ENCODE measurements around the gene ZMIZ1. TPM values are rescaled to one million over a fixed set of nuclear protein-coding genes. Genes with fewer than 3 reads are reported as not detected.
A peak's percentile ranks its signal among the peaks of the same experiment; 100 is the strongest.

ZMIZ1 gene
- total and polyA plus RNA-seq, 8 donors: 63.1 to 87.2 (median 76.8) TPM

- H3K36me3 ChIP-seq: no peaks in the 10 kb centered on the region
- H3K27me3 ChIP-seq: no peaks in the 10 kb centered on the region
- intact Hi-C loops (cut with DNase I): no loop called here
- TF ChIP-seq, protein P1, sequence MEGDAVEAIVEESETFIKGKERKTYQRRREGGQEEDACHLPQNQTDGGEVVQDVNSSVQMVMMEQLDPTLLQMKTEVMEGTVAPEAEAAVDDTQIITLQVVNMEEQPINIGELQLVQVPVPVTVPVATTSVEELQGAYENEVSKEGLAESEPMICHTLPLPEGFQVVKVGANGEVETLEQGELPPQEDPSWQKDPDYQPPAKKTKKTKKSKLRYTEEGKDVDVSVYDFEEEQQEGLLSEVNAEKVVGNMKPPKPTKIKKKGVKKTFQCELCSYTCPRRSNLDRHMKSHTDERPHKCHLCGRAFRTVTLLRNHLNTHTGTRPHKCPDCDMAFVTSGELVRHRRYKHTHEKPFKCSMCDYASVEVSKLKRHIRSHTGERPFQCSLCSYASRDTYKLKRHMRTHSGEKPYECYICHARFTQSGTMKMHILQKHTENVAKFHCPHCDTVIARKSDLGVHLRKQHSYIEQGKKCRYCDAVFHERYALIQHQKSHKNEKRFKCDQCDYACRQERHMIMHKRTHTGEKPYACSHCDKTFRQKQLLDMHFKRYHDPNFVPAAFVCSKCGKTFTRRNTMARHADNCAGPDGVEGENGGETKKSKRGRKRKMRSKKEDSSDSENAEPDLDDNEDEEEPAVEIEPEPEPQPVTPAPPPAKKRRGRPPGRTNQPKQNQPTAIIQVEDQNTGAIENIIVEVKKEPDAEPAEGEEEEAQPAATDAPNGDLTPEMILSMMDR (IDR thresholded peaks at IDR 0.05): no peak
- peaks cover 4 to 44% of the 10 kb centered on the region in 2 donors for H3K4me1 ChIP-seq
- no peaks in the 10 kb centered on the region for H3K9me3 ChIP-seq
- ATAC-seq (peak; percentile 41), DNase-seq (peak in 2 of 4 donors; percentile 54 to 76)
- H3K4me3 ChIP-seq: no peak overlapping the region
- peak overlapping the region in 1 of 2 donors; percentile 54 for H3K27ac ChIP-seq
Measured at GRCh38 chr10:79047875-79048638, 20.7 kb upstream of the ZMIZ1 start.

DNA sequence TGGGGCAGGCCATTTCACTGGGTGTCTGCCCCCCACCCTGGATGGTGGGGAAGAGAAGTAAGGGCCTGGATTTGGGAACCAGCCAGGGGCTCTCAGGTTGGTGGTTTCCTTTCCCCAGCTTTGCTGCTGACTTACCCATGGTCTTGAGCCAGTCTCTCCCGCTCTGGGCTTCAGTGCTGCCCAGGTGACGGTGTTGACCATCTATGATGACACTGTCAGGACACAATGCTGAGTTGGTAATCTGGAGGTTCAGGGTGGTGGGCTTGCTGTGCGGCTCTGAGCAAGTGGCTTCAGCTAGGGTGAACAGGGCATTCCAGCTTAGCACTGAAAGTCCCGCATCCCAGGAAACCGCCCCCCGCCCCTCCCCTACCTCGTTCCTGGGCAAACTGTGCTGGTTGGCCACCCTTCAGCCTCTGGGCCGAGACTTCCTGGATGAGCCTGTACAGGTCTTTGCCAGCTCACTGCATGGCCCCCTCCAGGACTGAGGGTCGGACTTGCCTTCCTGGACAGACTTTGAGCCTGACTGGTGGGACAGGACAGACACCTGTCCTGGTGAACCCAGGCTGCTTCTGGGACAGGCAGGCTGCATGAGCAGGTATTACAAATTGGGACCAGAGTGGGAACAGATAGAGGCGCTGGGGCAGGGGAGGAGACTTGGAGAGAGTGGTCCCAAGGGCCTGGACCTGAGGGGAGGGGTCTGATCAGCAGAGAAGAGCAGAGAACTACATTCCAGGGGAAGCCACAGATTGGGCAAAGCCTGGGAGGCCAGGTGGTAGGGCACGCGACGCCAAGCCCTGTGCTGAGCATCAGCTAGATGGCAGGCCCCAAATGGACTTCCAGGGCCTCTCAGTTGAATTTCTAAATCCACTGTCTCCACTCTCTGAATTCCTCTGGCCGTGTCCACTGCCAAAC, 19.9 kb upstream of the ZMIZ1 start:
- Histone ChIP-seq H3K36me3 (no peaks in the 10 kb centered on the region), H3K4me3 (no peak overlapping the region), H3K27me3 (no peaks in the 10 kb centered on the region), H3K4me1 (peaks cover 4 to 44% of the 10 kb centered on the region in 2 donors), H3K9me3 (no peaks in the 10 kb centered on the region), H3K27ac (peak overlapping the region in 1 of 2 donors; percentile 54)
- DNase-seq (peak in 1 of 4 donors; percentile 30), ATAC-seq (no peak)
- TF ChIP-seq, protein P1 (IDR thresholded peaks at IDR 0.05): no peak
- intact Hi-C loops (cut with DNase I): no loop called here

- intact Hi-C loops (cut with DNase I): no loop called here
- DNase-seq (peak in 1 of 4 donors; percentile 27), ATAC-seq (no peak)
- H3K27ac ChIP-seq: peak overlapping the region in 1 of 2 donors; percentile 37
- no peak overlapping the region for H3K4me3 ChIP-seq
- H3K27me3 ChIP-seq: no peaks in the 10 kb centered on the region
- H3K4me1 ChIP-seq: peaks cover 4 to 44% of the 10 kb centered on the region in 2 donors
- no peaks in the 10 kb centered on the region for H3K36me3 ChIP-seq
- no peaks in the 10 kb centered on the region for H3K9me3 ChIP-seq
- TF ChIP-seq, protein P1 (IDR thresholded peaks at IDR 0.05): no peak
Measured at GRCh38 chr10:79049931-79050895, 18.6 kb upstream of the ZMIZ1 start.

DNA sequence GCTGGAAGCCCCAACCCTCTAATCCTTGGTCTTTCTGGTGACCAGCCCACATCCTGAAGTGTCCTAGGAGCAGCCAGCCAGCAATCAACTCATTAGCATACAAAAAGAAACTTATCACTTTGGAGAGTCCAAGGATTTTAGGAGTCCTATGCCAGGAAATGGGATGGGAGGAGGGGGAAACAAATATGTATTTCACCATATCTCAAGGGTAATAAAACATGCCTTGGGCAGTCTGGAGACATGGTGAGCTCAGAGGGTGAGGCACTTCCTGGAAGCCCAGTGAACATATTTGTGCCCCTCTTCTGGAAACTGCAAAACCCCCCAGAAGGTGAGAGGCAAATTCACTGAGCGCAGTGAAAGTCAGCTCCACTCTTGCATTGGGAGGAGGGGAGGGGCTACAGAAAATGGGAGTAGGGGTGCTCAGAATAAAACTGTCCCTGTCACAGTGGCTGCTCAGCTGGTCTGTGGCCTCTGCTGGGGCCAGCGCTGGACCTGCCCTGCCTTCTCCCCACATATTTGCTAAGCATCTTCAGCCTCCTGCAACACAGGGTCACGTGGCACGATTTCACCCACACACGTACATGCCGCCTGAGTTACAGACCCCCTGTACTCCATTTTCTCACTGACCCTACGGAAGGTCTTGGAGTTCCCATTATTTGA, 17.7 kb upstream of the ZMIZ1 start:
- Histone ChIP-seq H3K4me3 (no peak overlapping the region), H3K27ac (peak overlapping the region in 1 of 2 donors; percentile 37), H3K27me3 (no peaks in the 10 kb centered on the region), H3K4me1 (peaks cover 4 to 44% of the 10 kb centered on the region in 2 donors), H3K9me3 (no peaks in the 10 kb centered on the region), H3K36me3 (no peaks in the 10 kb centered on the region)
- intact Hi-C loops (cut with DNase I): no loop called here
- DNase-seq (peak in 3 of 4 donors; percentile 19 to 65 (median 49)), ATAC-seq (no peak)
- TF ChIP-seq, protein P1 (IDR thresholded peaks at IDR 0.05): no peak

All from left lung (tissue), 10 donors.